Mesendoderm (in vitro differentiated cells): ENCODE results near the gene FHAD1.

Experiments
- DNase-seq: peaks from one replicate; pipeline ENCODE4 v3.0.0; 2013
- H2AK5ac ChIP-seq: 2 replicates; pipeline ENCODE4 v1.6.1; 2013; ENCODE audit warnings: low read length, inconsistent platforms
- H2BK120ac ChIP-seq: 2 replicates; pipeline ENCODE4 v1.6.1; 2013; ENCODE audit warnings: low read depth, mild to moderate bottlenecking, low read length, moderate library complexity, mixed read lengths
- H2BK15ac ChIP-seq: replicated peaks from 2 replicates; pipeline ENCODE4 v1.6.1; 2013; ENCODE audit warnings: low read depth, mild to moderate bottlenecking, moderate library complexity
- H2BK5ac ChIP-seq: 2 replicates; pipeline ENCODE4 v1.6.1; 2013; ENCODE audit warnings: low read length, inconsistent platforms
- H3K18ac ChIP-seq: 2 replicates; pipeline ENCODE4 v1.6.1; 2013; ENCODE audit warnings: mild to moderate bottlenecking, low read length, mixed read lengths
- H3K23ac ChIP-seq: one replicate; pipeline ENCODE4 v1.6.1; 2013; ENCODE audit warnings: low read length
- H3K27ac ChIP-seq: 2 replicates; pipeline ENCODE4 v1.5.1; 2013; ENCODE audit warnings: low read depth, mild to moderate bottlenecking, inconsistent platforms, low read length, moderate library complexity
- H3K27me3 ChIP-seq: 2 replicates; pipeline ENCODE4 v1.6.1; 2013; ENCODE audit warnings: low read length, control low read depth, mild to moderate bottlenecking, inconsistent platforms; ENCODE audit not compliant: insufficient read depth, poor library complexity
- H3K36me3 ChIP-seq: 2 replicates; pipeline ENCODE4 v1.6.1; 2013; ENCODE audit warnings: low read length, inconsistent platforms; ENCODE audit not compliant: control insufficient read depth, insufficient read depth
- H3K4ac ChIP-seq: one replicate; pipeline ENCODE4 v1.6.1; 2013; ENCODE audit warnings: low read depth, mild to moderate bottlenecking, low read length, moderate library complexity
- H3K4me1 ChIP-seq: 2 replicates; pipeline ENCODE4 v1.6.1; 2013; ENCODE audit warnings: low read depth, low read length, inconsistent platforms; ENCODE audit not compliant: control insufficient read depth
- H3K4me2 ChIP-seq: 2 replicates; pipeline ENCODE4 v1.6.1; 2013; ENCODE audit warnings: low read length
- H3K4me3 ChIP-seq: 2 replicates; pipeline ENCODE4 v1.5.1; 2013; ENCODE audit warnings: mild to moderate bottlenecking, low read length
- H3K56ac ChIP-seq: one replicate; pipeline ENCODE4 v1.6.1; 2013; ENCODE audit warnings: low read length
- H3K79me1 ChIP-seq: 2 replicates; pipeline ENCODE4 v1.6.1; 2013; ENCODE audit warnings: low read length, inconsistent platforms
- H3K79me2 ChIP-seq: 2 replicates; pipeline ENCODE4 v1.6.1; 2013; ENCODE audit warnings: mild to moderate bottlenecking, low read length; ENCODE audit not compliant: control insufficient read depth, insufficient read depth
- H3K9ac ChIP-seq: 2 replicates; pipeline ENCODE4 v1.6.1; 2013; ENCODE audit warnings: low read length, inconsistent platforms
- H4K5ac ChIP-seq: one replicate; pipeline ENCODE4 v1.6.1; 2013; ENCODE audit warnings: low read length
- H4K8ac ChIP-seq: one replicate; pipeline ENCODE4 v1.6.1; 2013; ENCODE audit warnings: low read depth, mild to moderate bottlenecking, control low read depth, low read length, moderate library complexity
- WGBS: extraction: QIAGEN DNeasy Blood & Tissue Kit; methylation state at CpG from one replicate; pipeline ENCODE4 v1.1.7; 2013; ENCODE audit warnings: low lambda C conversion rate, missing lambda C conversion rate; ENCODE audit not compliant: insufficient coverage; ENCODE audit errors: extremely low coverage; 5-methylcytosine and 5-hydroxymethylcytosine counted together

Gene FHAD1

GRCh38 chr1:15439325-15439724 lies 192.3 kb downstream of the FHAD1 start:
- Histone ChIP-seq H3K27me3 (no peaks in the 10 kb centered on the region), H3K27ac (no peak overlapping the region), H2AK5ac (no peak overlapping the region), H3K79me2 (no peaks in the 10 kb centered on the region), H4K8ac (no peak overlapping the region), H4K5ac (no peak overlapping the region), H2BK5ac (no peak overlapping the region), H3K18ac (no peak overlapping the region), H3K4ac (no peak overlapping the region), H3K9ac (no peak overlapping the region), H2BK15ac (no peak overlapping the region), H2BK120ac (no peak overlapping the region), H3K4me3 (no peak overlapping the region), H3K4me2 (no peak overlapping the region), H3K4me1 (no peaks in the 10 kb centered on the region), H3K56ac (no peak overlapping the region), H3K23ac (no peak overlapping the region), H3K79me1 (no peaks in the 10 kb centered on the region), H3K36me3 (no peaks in the 10 kb centered on the region)
- no peak for DNase-seq
- WGBS, result no CpG with 5 or more reads among the region's 14 CpGs

DNA sequence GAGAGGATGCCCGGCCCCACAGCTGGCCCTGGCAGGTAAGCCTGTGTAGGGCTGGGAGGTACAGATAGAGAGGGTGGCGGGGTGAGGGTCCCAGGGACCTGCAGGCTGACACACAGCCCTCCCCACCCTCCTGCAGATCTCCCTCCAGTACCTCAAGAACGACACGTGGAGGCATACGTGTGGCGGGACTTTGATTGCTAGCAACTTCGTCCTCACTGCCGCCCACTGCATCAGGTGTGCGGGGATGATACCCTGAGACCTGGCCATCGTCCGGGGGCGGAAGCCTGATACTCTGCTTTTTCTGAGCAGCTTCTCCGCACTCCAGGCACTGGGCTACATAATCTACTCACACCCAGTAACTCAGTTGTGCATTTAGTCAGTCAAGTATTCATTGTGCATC lies 193.3 kb downstream of the FHAD1 start:
- Histone ChIP-seq H2BK120ac (no peak overlapping the region), H2AK5ac (no peak overlapping the region), H3K4ac (no peak overlapping the region), H3K9ac (no peak overlapping the region), H3K23ac (no peak overlapping the region), H3K4me1 (no peaks in the 10 kb centered on the region), H3K79me2 (no peaks in the 10 kb centered on the region), H3K36me3 (no peaks in the 10 kb centered on the region), H2BK15ac (no peak overlapping the region), H4K8ac (no peak overlapping the region), H4K5ac (no peak overlapping the region), H3K4me2 (no peak overlapping the region), H2BK5ac (no peak overlapping the region), H3K79me1 (no peaks in the 10 kb centered on the region), H3K27ac (no peak overlapping the region), H3K18ac (no peak overlapping the region), H3K56ac (no peak overlapping the region), H3K4me3 (no peak overlapping the region), H3K27me3 (no peaks in the 10 kb centered on the region)
- DNase-seq, result no peak
- no CpG with 5 or more reads among the region's 13 CpGs for WGBS

DNA sequence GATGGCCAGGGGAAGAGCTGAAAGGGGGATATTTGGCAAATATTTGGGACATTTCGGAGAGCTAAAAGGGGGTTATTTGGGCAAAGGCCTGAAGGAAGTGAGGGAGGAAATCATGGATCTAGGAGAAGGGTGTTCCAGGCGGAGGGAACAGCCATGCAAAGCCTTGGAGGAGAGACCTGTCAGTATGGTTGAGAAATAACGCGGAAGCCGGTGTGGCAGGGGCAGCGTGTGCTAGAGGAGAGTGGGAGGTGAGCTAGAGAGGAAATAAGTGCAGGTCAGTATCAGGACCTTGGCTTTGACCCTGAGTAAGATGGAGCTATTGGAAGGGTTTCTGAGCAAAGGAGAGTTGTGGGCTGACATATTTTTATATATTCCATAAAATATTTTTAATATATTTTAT lies 194.2 kb downstream of the FHAD1 start:
- H3K9ac ChIP-seq, result no peak overlapping the region
- no peak for DNase-seq

GRCh38 chr1:15442119-15442518 lies 195.1 kb downstream of the FHAD1 start:
- H3K56ac ChIP-seq, result no peak overlapping the region
- H2BK5ac ChIP-seq, result no peak overlapping the region
- WGBS, result no CpG with 5 or more reads among the region's 8 CpGs
- H3K79me1 ChIP-seq, result no peaks in the 10 kb centered on the region
- no peaks in the 10 kb centered on the region for H3K4me1 ChIP-seq
- no peak for DNase-seq
- no peak overlapping the region for H3K27ac ChIP-seq
- no peak overlapping the region for H2AK5ac ChIP-seq
- no peak overlapping the region for H2BK120ac ChIP-seq
- no peak overlapping the region for H3K4me2 ChIP-seq
- H4K5ac ChIP-seq, result no peak overlapping the region
- no peak overlapping the region for H3K23ac ChIP-seq
- H4K8ac ChIP-seq, result no peak overlapping the region
- H3K36me3 ChIP-seq, result no peaks in the 10 kb centered on the region
- H3K18ac ChIP-seq, result no peak overlapping the region
- H2BK15ac ChIP-seq, result no peak overlapping the region
- H3K27me3 ChIP-seq, result no peaks in the 10 kb centered on the region
- H3K4ac ChIP-seq, result no peak overlapping the region
- no peaks in the 10 kb centered on the region for H3K79me2 ChIP-seq
- no peak overlapping the region for H3K9ac ChIP-seq
- no peak overlapping the region for H3K4me3 ChIP-seq

More for the DNA sequence above, 194.2 kb downstream of the FHAD1 start:
- WGBS, result no CpG with 5 or more reads among the region's 6 CpGs
- no peak overlapping the region for H3K23ac ChIP-seq
- H3K4me2 ChIP-seq, result no peak overlapping the region
- no peak overlapping the region for H3K4me3 ChIP-seq
- H3K4me1 ChIP-seq, result no peaks in the 10 kb centered on the region
- H2BK120ac ChIP-seq, result no peak overlapping the region
- no peaks in the 10 kb centered on the region for H3K27me3 ChIP-seq
- H2BK15ac ChIP-seq, result no peak overlapping the region
- H3K18ac ChIP-seq, result no peak overlapping the region
- H3K4ac ChIP-seq, result no peak overlapping the region
- no peaks in the 10 kb centered on the region for H3K79me2 ChIP-seq
- no peak overlapping the region for H3K27ac ChIP-seq
- no peak overlapping the region for H2AK5ac ChIP-seq
- no peaks in the 10 kb centered on the region for H3K79me1 ChIP-seq
- no peak overlapping the region for H4K8ac ChIP-seq
- no peak overlapping the region for H2BK5ac ChIP-seq
- no peaks in the 10 kb centered on the region for H3K36me3 ChIP-seq
- H4K5ac ChIP-seq, result no peak overlapping the region
- no peak overlapping the region for H3K56ac ChIP-seq

DNA sequence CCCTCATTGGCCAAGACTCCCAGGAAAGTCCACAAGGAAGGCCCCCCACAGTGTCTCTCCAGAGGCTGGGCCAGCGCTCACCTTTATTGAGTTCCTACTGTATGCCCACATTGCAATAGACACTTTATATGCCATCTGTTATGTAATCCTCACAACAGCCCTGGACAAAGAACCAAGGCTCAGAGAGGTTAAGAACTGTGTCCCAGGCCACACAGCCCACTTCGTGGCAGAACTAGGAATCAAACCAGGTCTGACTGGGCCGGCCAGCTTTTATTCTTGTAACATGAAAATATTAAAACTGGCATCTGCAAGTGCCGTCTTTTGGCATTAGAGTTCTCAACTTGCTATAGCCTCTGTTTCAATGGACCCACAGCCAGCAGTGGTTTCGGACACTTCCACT lies 195.7 kb downstream of the FHAD1 start:
- Histone ChIP-seq H3K36me3 (no peaks in the 10 kb centered on the region), H3K4me3 (no peak overlapping the region), H3K4me1 (no peaks in the 10 kb centered on the region), H3K4me2 (no peak overlapping the region), H2BK15ac (no peak overlapping the region), H3K27me3 (no peaks in the 10 kb centered on the region), H4K5ac (no peak overlapping the region), H3K9ac (no peak overlapping the region), H3K56ac (no peak overlapping the region), H3K79me1 (no peaks in the 10 kb centered on the region), H4K8ac (no peak overlapping the region), H3K18ac (no peak overlapping the region), H3K79me2 (no peaks in the 10 kb centered on the region), H2BK5ac (no peak overlapping the region), H3K27ac (no peak overlapping the region), H2BK120ac (no peak overlapping the region), H2AK5ac (no peak overlapping the region), H3K23ac (no peak overlapping the region), H3K4ac (no peak overlapping the region)
- no CpG with 5 or more reads among the region's 5 CpGs for WGBS
- DNase-seq, result no peak

- no peak overlapping the region for H3K56ac ChIP-seq
- no peaks in the 10 kb centered on the region for H3K27me3 ChIP-seq
- H4K8ac ChIP-seq, result no peak overlapping the region
- H3K79me1 ChIP-seq, result no peaks in the 10 kb centered on the region
- H3K4ac ChIP-seq, result no peak overlapping the region
- no CpG with 5 or more reads among the region's 5 CpGs for WGBS
- H2BK120ac ChIP-seq, result no peak overlapping the region
- H2AK5ac ChIP-seq, result no peak overlapping the region
- H2BK15ac ChIP-seq, result no peak overlapping the region
- H3K27ac ChIP-seq, result no peak overlapping the region
- H3K4me2 ChIP-seq, result no peak overlapping the region
- no peak for DNase-seq
- no peak overlapping the region for H3K18ac ChIP-seq
- no peak overlapping the region for H3K4me3 ChIP-seq
- H3K36me3 ChIP-seq, result no peaks in the 10 kb centered on the region
- no peaks in the 10 kb centered on the region for H3K79me2 ChIP-seq
- no peak overlapping the region for H2BK5ac ChIP-seq
- H3K9ac ChIP-seq, result no peak overlapping the region
- no peaks in the 10 kb centered on the region for H3K4me1 ChIP-seq
- H3K23ac ChIP-seq, result no peak overlapping the region
- H4K5ac ChIP-seq, result no peak overlapping the region
These were observed 196.3 kb downstream of the FHAD1 start for GRCh38 chr1:15443281-15443680.
